ENCODE results near the gene ARHGAP4.

The ARHGAP4 gene

DNA sequence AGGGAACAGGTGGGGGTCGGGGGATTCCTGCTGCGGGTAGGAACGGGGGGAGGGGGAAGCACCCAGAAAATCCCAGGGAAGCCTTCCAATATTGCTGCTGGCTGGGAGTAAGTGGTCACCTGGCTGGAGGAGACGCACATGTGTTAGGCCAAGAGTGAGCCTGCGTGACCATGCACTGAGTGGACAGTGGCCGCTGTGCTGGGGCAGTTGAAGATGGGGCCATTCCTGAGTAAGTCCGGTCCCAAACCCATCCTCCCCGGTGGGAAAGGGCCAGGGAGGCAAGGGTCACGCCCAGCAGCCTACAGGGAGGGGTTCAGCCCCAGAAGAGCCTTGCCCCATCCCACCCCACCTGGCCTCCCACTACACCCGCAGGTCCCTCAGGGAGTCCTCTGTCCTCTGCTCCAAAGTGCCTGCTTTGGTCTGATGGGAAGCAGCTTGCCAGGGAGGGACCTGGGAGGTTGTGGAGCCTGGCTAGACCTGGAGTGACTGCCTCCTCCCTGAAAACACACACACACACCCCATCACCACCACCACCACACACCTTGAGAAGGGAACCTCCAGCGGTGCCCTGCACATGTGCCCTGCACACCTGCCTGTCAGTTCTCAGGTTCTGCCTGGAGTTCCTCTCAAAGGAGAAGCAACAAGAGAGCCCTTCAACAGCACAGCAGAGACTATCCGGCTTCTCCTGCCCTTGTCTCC, 46.2 kb downstream of the ARHGAP4 start:
- TF ChIP-seq, protein P1, sequence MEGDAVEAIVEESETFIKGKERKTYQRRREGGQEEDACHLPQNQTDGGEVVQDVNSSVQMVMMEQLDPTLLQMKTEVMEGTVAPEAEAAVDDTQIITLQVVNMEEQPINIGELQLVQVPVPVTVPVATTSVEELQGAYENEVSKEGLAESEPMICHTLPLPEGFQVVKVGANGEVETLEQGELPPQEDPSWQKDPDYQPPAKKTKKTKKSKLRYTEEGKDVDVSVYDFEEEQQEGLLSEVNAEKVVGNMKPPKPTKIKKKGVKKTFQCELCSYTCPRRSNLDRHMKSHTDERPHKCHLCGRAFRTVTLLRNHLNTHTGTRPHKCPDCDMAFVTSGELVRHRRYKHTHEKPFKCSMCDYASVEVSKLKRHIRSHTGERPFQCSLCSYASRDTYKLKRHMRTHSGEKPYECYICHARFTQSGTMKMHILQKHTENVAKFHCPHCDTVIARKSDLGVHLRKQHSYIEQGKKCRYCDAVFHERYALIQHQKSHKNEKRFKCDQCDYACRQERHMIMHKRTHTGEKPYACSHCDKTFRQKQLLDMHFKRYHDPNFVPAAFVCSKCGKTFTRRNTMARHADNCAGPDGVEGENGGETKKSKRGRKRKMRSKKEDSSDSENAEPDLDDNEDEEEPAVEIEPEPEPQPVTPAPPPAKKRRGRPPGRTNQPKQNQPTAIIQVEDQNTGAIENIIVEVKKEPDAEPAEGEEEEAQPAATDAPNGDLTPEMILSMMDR (IDR thresholded peaks at IDR 0.05; ENCODE audit: borderline replicate concordance, control extremely low read depth, extremely low read depth, insufficient read depth, missing control alignments): no peak
- DNase-seq (ENCODE audit: low spot score): no peak
- in situ Hi-C loops (cut with MboI; ENCODE audit: low sequenced_read_pairs, unreplicated experiment): no loop called here

DNA sequence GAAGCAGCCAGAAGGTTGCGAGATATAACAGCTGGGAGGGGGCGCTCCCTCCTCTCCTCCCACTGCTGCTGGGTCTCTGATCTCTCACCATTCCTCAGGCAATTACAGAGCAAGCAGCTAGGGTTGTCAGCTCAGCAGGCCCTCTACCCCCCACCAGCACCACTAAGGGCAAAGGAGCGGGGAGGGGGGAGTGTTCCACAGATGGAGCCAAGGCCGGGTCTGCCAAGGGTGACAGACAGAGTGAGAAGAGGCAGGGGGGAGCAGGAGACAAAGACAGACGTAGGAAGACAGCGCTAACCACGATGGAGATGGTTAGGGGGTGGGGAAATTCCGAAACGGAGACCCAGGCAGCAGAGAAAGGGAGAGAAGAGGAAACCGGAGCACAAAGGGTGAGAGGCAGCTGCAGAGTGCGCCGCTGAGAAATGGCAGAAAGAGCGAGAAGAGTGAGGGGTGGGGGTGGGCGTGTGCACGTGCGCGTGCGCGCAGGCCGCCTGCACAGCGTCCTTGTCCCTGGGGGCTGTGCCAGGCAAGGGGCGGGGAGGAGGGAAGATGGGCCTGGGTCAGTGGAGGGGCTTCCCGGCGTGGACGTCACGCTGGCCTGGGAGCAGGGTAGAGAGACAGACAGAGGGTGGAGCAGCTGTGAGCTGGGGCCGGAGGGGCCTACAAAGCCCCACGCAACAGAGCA, 47.0 kb downstream of the ARHGAP4 start:
- in situ Hi-C loops (cut with MboI; ENCODE audit: low sequenced_read_pairs, unreplicated experiment): no loop called here
- peak; percentile 60 for DNase-seq (ENCODE audit: low spot score)
- TF ChIP-seq, protein P1 (IDR thresholded peaks at IDR 0.05; ENCODE audit: borderline replicate concordance, control extremely low read depth, extremely low read depth, insufficient read depth, missing control alignments): no peak

DNA sequence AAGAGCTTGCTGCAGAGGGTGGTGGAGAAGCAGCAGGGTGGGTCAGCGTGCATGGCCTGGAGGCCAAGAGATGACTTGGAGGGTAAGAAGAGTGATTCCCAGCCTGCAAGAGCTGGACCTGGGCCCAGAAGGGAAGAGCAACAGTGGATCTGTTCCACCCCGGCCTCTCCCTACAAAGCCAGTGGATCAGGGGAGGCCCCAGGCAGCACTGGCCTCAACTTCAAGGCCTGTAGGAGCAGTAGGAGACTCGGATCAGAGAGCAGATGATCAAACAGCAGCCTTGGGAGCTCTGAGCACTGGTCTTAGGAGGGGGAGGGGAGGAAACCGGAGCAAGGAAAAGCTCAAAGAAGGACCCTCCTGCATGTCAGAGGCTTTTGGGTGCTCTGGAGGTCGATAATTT, 47.7 kb downstream of the ARHGAP4 start:
- TF ChIP-seq, protein P1 (IDR thresholded peaks at IDR 0.05; ENCODE audit: borderline replicate concordance, control extremely low read depth, extremely low read depth, insufficient read depth, missing control alignments): no peak
- DNase-seq (ENCODE audit: low spot score): no peak
- in situ Hi-C loops (cut with MboI; ENCODE audit: low sequenced_read_pairs, unreplicated experiment): no loop called here

DNA sequence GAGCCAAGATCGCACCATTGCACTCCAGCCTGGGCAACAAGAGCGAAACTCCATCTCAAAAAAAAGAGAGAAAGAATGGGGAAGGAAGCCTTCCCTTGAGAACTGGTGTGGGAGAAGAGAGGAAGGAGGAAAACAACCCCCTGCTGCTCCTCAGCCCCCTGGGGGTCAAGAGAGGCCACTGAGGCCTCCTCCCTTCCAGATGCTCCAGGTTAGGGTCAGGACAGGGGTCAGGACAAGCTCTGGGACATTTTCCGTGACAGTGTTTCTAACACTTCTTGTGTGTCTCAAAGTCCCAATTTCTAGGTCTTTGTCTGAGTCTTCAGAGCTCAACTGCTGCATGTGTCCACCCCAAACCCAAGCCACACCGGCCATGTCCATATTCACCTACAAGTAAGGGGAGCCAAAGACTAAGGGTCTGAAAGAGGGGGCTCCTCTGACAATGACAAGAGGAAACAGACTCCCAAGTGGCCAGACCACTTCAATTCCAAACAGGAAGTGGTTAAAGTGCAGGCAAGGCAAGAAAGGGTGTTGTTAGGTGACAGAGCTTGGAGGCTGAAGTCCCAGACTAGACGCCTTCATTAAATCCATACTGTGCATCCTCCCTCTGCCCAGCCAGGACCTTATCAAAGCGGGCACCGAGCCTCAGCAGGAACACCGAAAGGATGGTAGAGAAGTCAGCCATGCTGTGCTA, 48.3 kb downstream of the ARHGAP4 start:
- DNase-seq (ENCODE audit: low spot score): no peak
- in situ Hi-C loops (cut with MboI; ENCODE audit: low sequenced_read_pairs, unreplicated experiment): no loop called here
- TF ChIP-seq, protein P1 (IDR thresholded peaks at IDR 0.05; ENCODE audit: borderline replicate concordance, control extremely low read depth, extremely low read depth, insufficient read depth, missing control alignments): no peak

DNA sequence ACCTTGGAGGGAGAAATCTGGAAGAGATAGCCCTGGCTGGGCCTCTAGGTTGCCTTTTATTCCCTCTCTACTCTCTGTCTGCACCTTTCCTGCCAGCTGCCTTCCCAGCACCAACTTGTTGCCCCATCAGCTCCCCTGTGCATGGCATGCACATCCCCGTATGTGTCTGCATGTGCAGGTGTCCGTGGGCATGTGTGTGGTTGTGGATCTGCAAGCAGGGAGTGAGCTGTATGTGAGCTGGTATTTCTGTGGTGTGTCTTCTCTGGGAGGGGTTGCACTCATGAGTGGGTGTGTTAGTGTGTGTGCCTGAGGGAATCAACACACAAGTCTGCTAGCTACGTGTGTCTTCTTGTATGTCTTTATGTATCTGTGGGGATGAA, 50.0 kb downstream of the ARHGAP4 start:
- DNase-seq (ENCODE audit: low spot score): no peak
- TF ChIP-seq, protein P1 (IDR thresholded peaks at IDR 0.05; ENCODE audit: borderline replicate concordance, control extremely low read depth, extremely low read depth, insufficient read depth, missing control alignments): no peak
- in situ Hi-C loops (cut with MboI; ENCODE audit: low sequenced_read_pairs, unreplicated experiment): no loop called here

DNA sequence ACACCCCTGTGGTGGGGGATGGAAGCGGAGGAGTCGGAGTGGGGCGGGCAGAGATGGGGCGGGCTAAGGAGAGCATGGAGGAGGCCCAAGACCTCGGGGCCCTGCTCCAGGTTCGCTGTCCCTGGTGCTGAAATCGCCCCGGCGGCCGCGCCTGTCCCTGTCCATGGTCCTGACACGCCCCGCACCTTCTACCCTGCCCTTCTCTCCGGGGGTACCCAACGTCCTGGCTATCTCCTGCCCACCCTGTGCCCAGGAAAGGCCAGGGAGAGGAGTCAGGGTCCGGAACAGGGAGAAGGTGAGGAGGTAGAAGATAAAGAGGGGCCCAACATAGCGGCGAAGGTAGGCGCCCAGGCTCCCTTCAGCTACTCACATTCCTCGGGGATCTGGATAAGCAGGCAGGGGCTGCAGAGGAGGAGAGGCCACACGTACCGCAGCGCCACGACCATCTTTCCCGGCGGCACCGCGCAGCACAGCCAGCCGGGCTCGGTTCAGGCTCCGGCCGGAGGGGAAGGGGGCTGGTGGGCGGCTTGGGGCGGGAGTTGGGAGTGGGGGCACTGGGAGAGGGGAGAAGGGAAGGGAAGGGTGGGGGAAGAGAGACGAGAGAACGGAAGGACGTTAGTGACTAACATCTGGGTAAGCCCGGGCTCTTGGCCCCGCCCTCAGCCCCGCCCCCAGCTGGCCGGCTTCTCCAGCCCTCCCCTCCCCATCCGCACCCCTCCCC, 50.5 kb downstream of the ARHGAP4 start:
- peak; percentile 84 for DNase-seq (ENCODE audit: low spot score)
- TF ChIP-seq, protein P1 (IDR thresholded peaks at IDR 0.05; ENCODE audit: borderline replicate concordance, control extremely low read depth, extremely low read depth, insufficient read depth, missing control alignments): no peak
- in situ Hi-C loops (cut with MboI; ENCODE audit: low sequenced_read_pairs, unreplicated experiment): no loop called here
